Trophoblast cell (in vitro differentiated cells and primary cell): ENCODE measurements around the gene DCTN2.

Experiments
- DNase-seq, 2 donors: peaks; one replicate each; pipeline ENCODE4 v3.0.0-alpha.2; 2016
- H2AFZ ChIP-seq: 2 replicates; pipeline ENCODE4 v1.6.1; 2013; ENCODE audit warnings: low read length, moderate library complexity, mild to moderate bottlenecking; ENCODE audit not compliant: insufficient read depth, poor library complexity
- H2AK5ac ChIP-seq: 2 replicates; pipeline ENCODE4 v1.6.1; 2013; ENCODE audit warnings: mild to moderate bottlenecking, low read length
- H2BK120ac ChIP-seq: 2 replicates; pipeline ENCODE4 v1.6.1; 2013; ENCODE audit warnings: low read length, mild to moderate bottlenecking, moderate library complexity; ENCODE audit not compliant: insufficient read depth, poor library complexity
- H2BK12ac ChIP-seq: 2 replicates; pipeline ENCODE4 v1.6.1; 2013; ENCODE audit warnings: mild to moderate bottlenecking, low read length, moderate library complexity
- H2BK5ac ChIP-seq: 2 replicates; pipeline ENCODE4 v1.6.1; 2013; ENCODE audit warnings: low read length, low read depth, moderate library complexity, mild to moderate bottlenecking; ENCODE audit not compliant: poor library complexity
- H3K14ac ChIP-seq: 2 replicates; pipeline ENCODE4 v1.6.1; 2013; ENCODE audit warnings: mild to moderate bottlenecking, low read length
- H3K18ac ChIP-seq: 2 replicates; pipeline ENCODE4 v1.6.1; 2013; ENCODE audit warnings: mild to moderate bottlenecking, low read length
- H3K23ac ChIP-seq: 2 replicates; pipeline ENCODE4 v1.6.1; 2013; ENCODE audit warnings: low read length
- H3K27ac ChIP-seq: 2 replicates; pipeline ENCODE4 v1.5.1; 2013; ENCODE audit warnings: low read depth, mild to moderate bottlenecking, inconsistent platforms, low read length, moderate library complexity
- H3K27me3 ChIP-seq: 2 replicates; pipeline ENCODE4 v1.6.1; 2013; ENCODE audit warnings: inconsistent platforms, mild to moderate bottlenecking, low read length, moderate library complexity; ENCODE audit not compliant: insufficient read depth
- H3K36me3 ChIP-seq, 2 experiments: 1 replicate in 1 of 2; 2 replicates in 1 of 2; pipeline ENCODE4 v1.6.1; 2013; ENCODE audit warnings: low read length in 2 of 2, mild to moderate bottlenecking in 2 of 2, moderate library complexity in 1 of 2; ENCODE audit not compliant: insufficient read depth in 2 of 2, control insufficient read depth in 1 of 2
- H3K4ac ChIP-seq: 2 replicates; pipeline ENCODE4 v1.6.1; 2013; ENCODE audit warnings: low read depth, mild to moderate bottlenecking, low read length, moderate library complexity
- H3K4me1 ChIP-seq, 2 experiments: 1 replicate in 1 of 2; 2 replicates in 1 of 2; pipeline ENCODE4 v1.6.1; 2013; ENCODE audit warnings: low read length in 2 of 2, mild to moderate bottlenecking in 2 of 2, moderate library complexity in 1 of 2; ENCODE audit not compliant: insufficient read depth in 2 of 2, control insufficient read depth in 1 of 2
- H3K4me2 ChIP-seq: 2 replicates; pipeline ENCODE4 v1.6.1; 2013; ENCODE audit warnings: inconsistent platforms, mild to moderate bottlenecking, low read length, moderate library complexity
- H3K4me3 ChIP-seq: 2 replicates; pipeline ENCODE4 v1.5.1; 2013; ENCODE audit warnings: mild to moderate bottlenecking, low read depth, low read length, inconsistent platforms
- H3K79me1 ChIP-seq: one replicate; pipeline ENCODE4 v1.6.1; 2013; ENCODE audit warnings: low read length
- H3K79me2 ChIP-seq: 2 replicates; pipeline ENCODE4 v1.6.1; 2013; ENCODE audit warnings: low read length, mild to moderate bottlenecking; ENCODE audit not compliant: control insufficient read depth, insufficient read depth, poor library complexity
- H3K9ac ChIP-seq: 2 replicates; pipeline ENCODE4 v1.6.1; 2013; ENCODE audit warnings: mild to moderate bottlenecking, low read length
- H3K9me3 ChIP-seq: 2 replicates; pipeline ENCODE4 v1.6.1; 2013; ENCODE audit warnings: low read depth, mild to moderate bottlenecking, control low read depth, inconsistent platforms, low read length; ENCODE audit not compliant: insufficient read depth
- H4K12ac ChIP-seq: 2 replicates; pipeline ENCODE4 v1.6.1; 2013; ENCODE audit warnings: low read depth, mild to moderate bottlenecking, low read length, moderate library complexity
- H4K8ac ChIP-seq: 2 replicates; pipeline ENCODE4 v1.6.1; 2013; ENCODE audit warnings: low read depth, mild to moderate bottlenecking, low read length, moderate library complexity
- H4K91ac ChIP-seq: one replicate; pipeline ENCODE4 v1.6.1; 2013; ENCODE audit warnings: low read depth, mild to moderate bottlenecking, low read length, moderate library complexity
- WGBS: extraction: QIAGEN DNeasy Blood & Tissue Kit; methylation state at CpG from one replicate; pipeline ENCODE4 v1.1.7; 2013; ENCODE audit warnings: missing lambda C conversion rate; ENCODE audit not compliant: insufficient read length, insufficient coverage; ENCODE audit errors: extremely low coverage; 5-methylcytosine and 5-hydroxymethylcytosine counted together

Gene DCTN2

DNA sequence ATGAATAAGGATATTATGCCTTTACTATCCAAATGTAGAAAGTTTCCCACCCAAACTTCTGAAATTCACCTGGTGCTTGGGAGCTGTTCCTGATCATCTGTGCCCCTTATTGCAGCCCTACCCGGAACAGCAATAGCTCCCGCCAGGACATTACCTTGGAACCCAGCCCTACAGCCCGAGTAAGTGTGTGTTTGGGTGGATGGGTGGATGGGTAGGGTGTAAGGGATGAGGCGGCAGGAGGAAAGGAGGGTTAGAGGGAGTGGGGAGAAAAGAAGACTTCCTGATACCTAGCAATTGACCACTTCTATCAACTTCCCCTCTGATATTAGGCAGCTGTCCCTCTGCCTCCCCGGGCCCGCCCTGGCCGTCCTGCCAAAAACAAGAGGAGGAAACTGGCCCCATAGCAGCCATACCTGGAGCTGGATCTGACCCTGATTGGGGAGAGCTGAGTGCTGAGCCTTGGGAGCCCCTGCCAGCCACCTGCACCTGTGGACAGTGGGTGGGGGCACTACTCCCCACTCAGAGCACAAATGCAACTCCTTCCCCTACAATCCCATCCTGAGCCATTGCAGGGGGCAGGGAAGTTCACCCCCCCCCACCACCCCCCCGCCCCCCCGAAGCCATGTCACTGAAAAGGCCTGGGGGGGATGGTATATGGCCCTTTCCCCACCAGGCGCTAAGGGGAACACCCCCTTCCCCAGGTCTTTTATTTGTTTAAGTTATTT is 18.0 kb downstream of the DCTN2 start:
- no peak overlapping the region for H2BK12ac ChIP-seq
- H3K27me3 ChIP-seq: no peaks in the 10 kb centered on the region
- H3K23ac ChIP-seq: no peak overlapping the region
- no peak for DNase-seq
- H4K12ac ChIP-seq: no peak overlapping the region
- H3K4me2 ChIP-seq: no peak overlapping the region
- H3K9me3 ChIP-seq: no peaks in the 10 kb centered on the region
- no peak overlapping the region for H3K27ac ChIP-seq
- H4K8ac ChIP-seq: no peak overlapping the region
- no peak overlapping the region for H3K4ac ChIP-seq
- peaks cover 4 to 11% of the 10 kb centered on the region in 2 experiments for H3K4me1 ChIP-seq
- no peak overlapping the region for H2BK120ac ChIP-seq
- H2AK5ac ChIP-seq: no peak overlapping the region
- H3K9ac ChIP-seq: no peak overlapping the region
- no CpG with 5 or more reads among the region's 10 CpGs for WGBS
- H3K14ac ChIP-seq: no peak overlapping the region
- no peaks in the 10 kb centered on the region for H3K79me1 ChIP-seq
- H3K36me3 ChIP-seq: peaks cover 79 to 90% of the 10 kb centered on the region in 2 experiments
- no peak overlapping the region for H3K18ac ChIP-seq
- no peak overlapping the region for H2BK5ac ChIP-seq
- peaks cover 2% of the 10 kb centered on the region for H3K79me2 ChIP-seq
- no peak overlapping the region for H2AFZ ChIP-seq
- H4K91ac ChIP-seq: no peak overlapping the region
- H3K4me3 ChIP-seq: no peak overlapping the region

- peaks cover 74 to 87% of the 10 kb centered on the region in 2 experiments for H3K36me3 ChIP-seq
- no peak overlapping the region for H4K91ac ChIP-seq
- H2BK5ac ChIP-seq: no peak overlapping the region
- H2AFZ ChIP-seq: no peak overlapping the region
- no peak overlapping the region for H3K4me2 ChIP-seq
- H3K23ac ChIP-seq: no peak overlapping the region
- H3K9me3 ChIP-seq: no peaks in the 10 kb centered on the region
- no peak overlapping the region for H3K14ac ChIP-seq
- no peak overlapping the region for H3K27ac ChIP-seq
- H4K8ac ChIP-seq: no peak overlapping the region
- no peak overlapping the region for H3K4ac ChIP-seq
- H3K4me3 ChIP-seq: no peak overlapping the region
- no peak overlapping the region for H2BK120ac ChIP-seq
- H4K12ac ChIP-seq: no peak overlapping the region
- H3K9ac ChIP-seq: no peak overlapping the region
- peaks cover 3% of the 10 kb centered on the region for H3K79me1 ChIP-seq
- peaks cover 9% of the 10 kb centered on the region for H3K79me2 ChIP-seq
- no CpG with 5 or more reads among the region's 12 CpGs for WGBS
- no peaks in the 10 kb centered on the region for H3K27me3 ChIP-seq
- no peak overlapping the region for H2AK5ac ChIP-seq
- peaks cover 10 to 17% of the 10 kb centered on the region in 2 experiments for H3K4me1 ChIP-seq
- no peak overlapping the region for H3K18ac ChIP-seq
- DNase-seq: no peak
- H2BK12ac ChIP-seq: no peak overlapping the region
Observed at GRCh38 chr12:57528176-57528575, 18.8 kb downstream of the DCTN2 start.

DNA sequence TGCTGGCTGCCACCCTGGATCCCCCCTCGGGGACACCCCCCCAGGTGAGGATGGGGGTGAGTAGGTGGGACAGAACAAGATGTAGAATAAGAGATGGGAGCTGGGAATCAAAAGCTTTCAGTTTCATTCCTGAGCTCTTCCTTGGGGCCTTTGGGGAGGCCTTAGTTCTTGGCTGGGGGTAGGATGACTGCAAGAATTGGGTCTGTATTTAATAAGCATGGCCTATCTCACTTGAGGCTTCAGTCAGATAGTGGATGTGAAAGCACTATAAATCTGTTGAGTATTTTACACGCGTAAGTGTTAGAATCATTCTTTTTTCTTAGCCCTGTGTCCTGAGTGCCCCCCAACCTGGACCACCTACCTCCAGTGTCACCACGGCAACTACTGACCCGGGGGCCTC is 19.8 kb downstream of the DCTN2 start:
- Histone ChIP-seq H2BK5ac (no peak overlapping the region), H3K9me3 (no peaks in the 10 kb centered on the region), H3K4ac (no peak overlapping the region), H3K79me2 (peaks cover 13% of the 10 kb centered on the region), H4K8ac (no peak overlapping the region), H3K4me2 (no peak overlapping the region), H3K4me3 (no peak overlapping the region), H2AK5ac (no peak overlapping the region), H3K27ac (no peak overlapping the region), H2AFZ (no peak overlapping the region), H3K23ac (no peak overlapping the region), H2BK12ac (no peak overlapping the region), H3K27me3 (no peaks in the 10 kb centered on the region), H2BK120ac (no peak overlapping the region), H3K9ac (no peak overlapping the region), H3K79me1 (peaks cover 12% of the 10 kb centered on the region), H4K12ac (no peak overlapping the region), H3K36me3 (peaks cover 67 to 77% of the 10 kb centered on the region in 2 experiments), H4K91ac (no peak overlapping the region), H3K14ac (no peak overlapping the region), H3K18ac (no peak overlapping the region), H3K4me1 (peaks cover 10 to 19% of the 10 kb centered on the region in 2 experiments)
- no CpG with 5 or more reads among the region's 5 CpGs for WGBS
- no peak for DNase-seq

DNA sequence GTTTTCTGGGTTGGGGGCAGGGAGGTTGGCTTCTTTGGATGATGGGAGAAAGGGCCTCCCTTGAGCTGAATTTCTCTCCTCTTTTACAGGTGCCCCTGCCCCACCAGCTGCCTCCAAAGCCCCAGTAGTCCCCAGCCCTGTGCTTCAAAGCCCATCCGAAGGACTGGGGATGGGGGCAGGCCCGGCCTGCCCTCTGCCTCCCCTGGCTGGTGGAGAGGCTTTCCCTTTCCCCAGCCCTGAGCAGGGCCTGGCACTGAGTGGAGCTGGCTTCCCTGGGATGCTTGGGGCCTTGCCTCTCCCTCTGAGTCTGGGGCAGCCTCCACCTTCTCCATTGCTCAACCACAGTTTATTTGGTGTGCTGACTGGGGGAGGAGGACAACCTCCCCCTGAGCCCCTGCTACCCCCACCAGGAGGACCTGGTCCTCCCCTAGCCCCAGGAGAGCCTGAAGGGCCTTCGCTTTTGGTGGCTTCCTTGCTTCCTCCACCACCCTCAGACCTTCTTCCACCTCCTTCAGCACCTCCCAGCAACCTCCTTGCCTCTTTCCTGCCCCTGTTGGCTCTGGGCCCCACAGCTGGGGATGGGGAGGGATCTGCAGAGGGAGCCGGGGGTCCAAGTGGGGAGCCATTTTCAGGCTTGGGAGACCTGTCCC is 20.4 kb downstream of the DCTN2 start:
- no peaks in the 10 kb centered on the region for H3K9me3 ChIP-seq
- H2AK5ac ChIP-seq: no peak overlapping the region
- peaks cover 15 to 23% of the 10 kb centered on the region in 2 experiments for H3K4me1 ChIP-seq
- H3K4me3 ChIP-seq: no peak overlapping the region
- H3K27ac ChIP-seq: no peak overlapping the region
- H3K36me3 ChIP-seq: peaks cover 62 to 72% of the 10 kb centered on the region in 2 experiments
- no peaks in the 10 kb centered on the region for H3K27me3 ChIP-seq
- H3K79me1 ChIP-seq: peaks cover 16% of the 10 kb centered on the region
- no peak overlapping the region for H4K8ac ChIP-seq
- H3K79me2 ChIP-seq: peaks cover 14% of the 10 kb centered on the region
- H4K12ac ChIP-seq: no peak overlapping the region
- H3K4me2 ChIP-seq: no peak overlapping the region
- DNase-seq: no peak
- H3K9ac ChIP-seq: no peak overlapping the region
- no peak overlapping the region for H3K4ac ChIP-seq
- no CpG with 5 or more reads among the region's 4 CpGs for WGBS
- no peak overlapping the region for H2BK5ac ChIP-seq
- H3K14ac ChIP-seq: no peak overlapping the region
- H3K18ac ChIP-seq: no peak overlapping the region
- H2BK120ac ChIP-seq: no peak overlapping the region
- no peak overlapping the region for H4K91ac ChIP-seq
- H2BK12ac ChIP-seq: no peak overlapping the region
- H3K23ac ChIP-seq: no peak overlapping the region
- H2AFZ ChIP-seq: no peak overlapping the region
